Colon (tissue), 2 donors: ENCODE data around the gene LRRC27.

Source experiments
- FAIRE-seq: peaks from 2 replicates; lab custom pipeline; 2012; peaks lifted over from hg19 to GRCh38; lab: Jason Lieb, UNC
- donor health status: control.
- donor health status: control.

Gene LRRC27

GRCh38 chr10:132301371-132302330 is 30.3 kb upstream of the LRRC27 start:
- FAIRE-seq, result no peak

GRCh38 chr10:132302421-132303310 is 29.3 kb upstream of the LRRC27 start:
- FAIRE-seq, result no peak

GRCh38 chr10:132303361-132304115 is 28.5 kb upstream of the LRRC27 start:
- FAIRE-seq, result no peak

GRCh38 chr10:132304756-132305509 is 27.1 kb upstream of the LRRC27 start:
- no peak for FAIRE-seq

- no peak for FAIRE-seq
Measured at GRCh38 chr10:132305654-132306342, 26.2 kb upstream of the LRRC27 start.

GRCh38 chr10:132306343-132306685 is 25.7 kb upstream of the LRRC27 start:
- no peak for FAIRE-seq

GRCh38 chr10:132306864-132307751 is 24.9 kb upstream of the LRRC27 start:
- FAIRE-seq, result no peak

GRCh38 chr10:132307823-132308586 is 24.0 kb upstream of the LRRC27 start, which contains the start of gene STK32C:
Gene STK32C (minus strand): TSS chr10:132307950. CDS start chr10:132307833, 117 bp downstream.
- FAIRE-seq, result no peak

GRCh38 chr10:132308587-132309470 is 23.2 kb upstream of the LRRC27 start:
- no peak for FAIRE-seq

- FAIRE-seq, result no peak
Measured at GRCh38 chr10:132309471-132309865, 22.5 kb upstream of the LRRC27 start.

- no peak for FAIRE-seq
Measured at GRCh38 chr10:132309879-132310591, 22.0 kb upstream of the LRRC27 start.

- FAIRE-seq, result no peak
Measured at GRCh38 chr10:132310701-132311337, 21.2 kb upstream of the LRRC27 start.

GRCh38 chr10:132311338-132311939 is 20.6 kb upstream of the LRRC27 start:
- no peak for FAIRE-seq

GRCh38 chr10:132313305-132313704 is 18.7 kb upstream of the LRRC27 start:
- no peak for FAIRE-seq

- FAIRE-seq, result no peak
Measured at GRCh38 chr10:132313865-132314264, 18.1 kb upstream of the LRRC27 start.

GRCh38 chr10:132314336-132314735 is 17.7 kb upstream of the LRRC27 start:
- no peak for FAIRE-seq
